Measurements from ENCODE around the gene SSX2IP. TPM values are rescaled to one million over a fixed set of nuclear protein-coding genes. Genes with fewer than 3 reads are reported as not detected.

The SSX2IP gene
- total and polyA plus RNA-seq, 8 donors, result 2.6 to 24.5 (median 10.2) TPM

DNA sequence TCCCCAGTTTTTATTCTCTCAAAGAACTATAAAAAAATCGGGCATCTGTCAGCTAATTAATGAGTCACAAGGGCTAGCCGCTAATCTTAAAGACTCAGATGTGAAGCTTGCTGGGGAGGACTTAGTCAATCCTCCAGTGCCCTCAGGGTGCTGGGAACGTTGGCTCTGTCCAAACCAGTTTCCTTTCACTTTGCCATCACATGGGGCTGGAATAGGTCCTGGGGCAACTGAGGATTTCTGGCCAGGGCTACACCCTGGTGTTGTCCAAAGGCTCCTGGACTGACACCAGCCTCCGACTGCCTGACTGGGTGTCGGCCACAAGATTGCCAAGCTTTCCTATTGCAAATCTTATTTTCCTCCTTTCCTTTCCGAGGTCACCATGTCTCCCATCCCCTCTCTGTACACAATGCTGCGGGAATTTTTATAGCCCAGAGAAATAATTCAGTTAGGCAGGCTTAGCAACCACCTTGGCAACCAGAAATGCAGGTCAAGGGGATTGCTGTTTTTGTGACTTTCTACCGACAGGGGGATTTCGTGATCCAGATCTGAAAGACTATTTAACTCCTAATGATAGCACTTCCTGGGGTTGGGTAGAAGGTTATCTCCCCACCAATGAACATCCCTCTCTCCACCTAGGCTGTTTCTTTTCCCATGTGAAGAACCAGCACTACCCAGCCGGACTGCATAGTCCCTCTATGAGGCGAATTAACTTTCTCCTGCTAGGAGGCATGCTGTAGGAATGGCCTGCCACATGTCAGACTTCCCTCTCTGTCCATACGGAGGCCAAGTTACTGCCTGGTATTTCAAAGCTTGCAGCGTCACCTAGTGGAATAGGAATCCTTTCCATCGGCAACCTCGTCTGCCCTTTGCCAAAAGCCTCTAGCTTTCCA lies 86.1 kb downstream of the SSX2IP start:
- intact Hi-C loops (cut with DNase I; ENCODE audit: low total_unique reads), result no loop called here
- peak overlapping the region in 2 of 4 donors; percentile 17 for H3K4me3 ChIP-seq

DNA sequence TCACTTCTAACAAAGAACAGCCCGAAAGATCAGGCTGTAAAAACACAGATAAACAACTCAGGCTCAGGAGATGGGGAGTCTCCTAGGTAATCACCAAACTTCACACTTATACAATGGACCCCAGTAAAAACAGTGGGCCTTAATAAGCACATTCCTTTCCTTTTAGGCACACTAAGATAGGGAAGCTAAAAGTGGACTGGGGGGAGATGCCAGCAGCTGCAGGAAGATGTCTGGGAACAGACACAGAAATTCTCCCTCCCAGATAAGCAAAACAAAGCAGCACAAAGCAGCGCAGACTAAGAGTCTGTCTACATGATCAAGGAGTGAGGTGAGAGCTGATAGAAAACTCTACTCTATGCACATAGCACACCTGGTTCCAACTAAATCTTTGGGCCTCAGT lies 87.0 kb downstream of the SSX2IP start:
- no peak for DNase-seq
- Histone ChIP-seq H3K27ac (peak overlapping the region in 2 of 5 donors; percentile 7 to 55), H3K27me3 (no peaks in the 10 kb centered on the region), H3K4me1 (peaks cover 0 to 15% (median 0%) of the 10 kb centered on the region in 4 donors), H3K36me3 (no peaks in the 10 kb centered on the region), H3K9me3 (peaks cover 11 to 22% (median 17%) of the 10 kb centered on the region in 4 donors), H3K4me3 (no peak overlapping the region)
- 49 to 60% (median 52%) methylated on average over 2 of the region's 2 CpGs for WGBS, 5 donors
- TF ChIP-seq POLR2AphosphoS5 (IDR thresholded peaks at IDR 0.05) (no peak), POLR2A (IDR thresholded peaks at IDR 0.05) (no peak), EP300 (IDR thresholded peaks at IDR 0.05) (no peak)
- TF ChIP-seq, protein P1, sequence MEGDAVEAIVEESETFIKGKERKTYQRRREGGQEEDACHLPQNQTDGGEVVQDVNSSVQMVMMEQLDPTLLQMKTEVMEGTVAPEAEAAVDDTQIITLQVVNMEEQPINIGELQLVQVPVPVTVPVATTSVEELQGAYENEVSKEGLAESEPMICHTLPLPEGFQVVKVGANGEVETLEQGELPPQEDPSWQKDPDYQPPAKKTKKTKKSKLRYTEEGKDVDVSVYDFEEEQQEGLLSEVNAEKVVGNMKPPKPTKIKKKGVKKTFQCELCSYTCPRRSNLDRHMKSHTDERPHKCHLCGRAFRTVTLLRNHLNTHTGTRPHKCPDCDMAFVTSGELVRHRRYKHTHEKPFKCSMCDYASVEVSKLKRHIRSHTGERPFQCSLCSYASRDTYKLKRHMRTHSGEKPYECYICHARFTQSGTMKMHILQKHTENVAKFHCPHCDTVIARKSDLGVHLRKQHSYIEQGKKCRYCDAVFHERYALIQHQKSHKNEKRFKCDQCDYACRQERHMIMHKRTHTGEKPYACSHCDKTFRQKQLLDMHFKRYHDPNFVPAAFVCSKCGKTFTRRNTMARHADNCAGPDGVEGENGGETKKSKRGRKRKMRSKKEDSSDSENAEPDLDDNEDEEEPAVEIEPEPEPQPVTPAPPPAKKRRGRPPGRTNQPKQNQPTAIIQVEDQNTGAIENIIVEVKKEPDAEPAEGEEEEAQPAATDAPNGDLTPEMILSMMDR (IDR thresholded peaks at IDR 0.05), result no peak
- intact Hi-C loops (cut with DNase I; ENCODE audit: low total_unique reads), result no loop called here

More for the DNA sequence above, 86.1 kb downstream of the SSX2IP start:
- Histone ChIP-seq H3K4me1 (peaks cover 0 to 7% (median 0%) of the 10 kb centered on the region in 4 donors), H3K27me3 (no peaks in the 10 kb centered on the region), H3K9me3 (peaks cover 11 to 22% (median 17%) of the 10 kb centered on the region in 4 donors), H3K27ac (peak overlapping the region in 2 of 5 donors; percentile 41 to 55), H3K36me3 (no peaks in the 10 kb centered on the region)
- TF ChIP-seq POLR2A (IDR thresholded peaks at IDR 0.05) (no peak), POLR2AphosphoS5 (IDR thresholded peaks at IDR 0.05) (no peak)
- TF ChIP-seq, protein P1 (IDR thresholded peaks at IDR 0.05), result peak in 3 of 7 experiments; percentile 11 to 27 (median 23)
- 61 to 74% (median 72%) methylated on average over 15 of the region's 15 CpGs for WGBS, 5 donors
- DNase-seq, result no peak

GRCh38 chr1:84600796-84601195 lies 89.5 kb downstream of the SSX2IP start:
- 83 to 92% (median 89%) methylated on average over 5 of the region's 5 CpGs for WGBS, 5 donors
- Histone ChIP-seq H3K36me3 (no peaks in the 10 kb centered on the region), H3K4me3 (no peak overlapping the region), H3K27ac (no peak overlapping the region), H3K4me1 (peaks cover 0 to 15% (median 0%) of the 10 kb centered on the region in 4 donors), H3K9me3 (peaks cover 7 to 17% (median 13%) of the 10 kb centered on the region in 4 donors), H3K27me3 (no peaks in the 10 kb centered on the region)
- TF ChIP-seq POLR2AphosphoS5 (IDR thresholded peaks at IDR 0.05) (no peak), POLR2A (IDR thresholded peaks at IDR 0.05) (no peak), EP300 (IDR thresholded peaks at IDR 0.05) (no peak)
- TF ChIP-seq, protein P1 (IDR thresholded peaks at IDR 0.05), result no peak
- intact Hi-C loops (cut with DNase I; ENCODE audit: low total_unique reads), result no loop called here
- no peak for DNase-seq

- Histone ChIP-seq H3K4me3 (no peak overlapping the region), H3K27me3 (no peaks in the 10 kb centered on the region), H3K36me3 (no peaks in the 10 kb centered on the region), H3K27ac (peak overlapping the region in 1 of 5 donors; percentile 34), H3K9me3 (peaks cover 0 to under 1% (median 0%) of the 10 kb centered on the region in 4 donors), H3K4me1 (peaks cover 0 to 15% (median 0%) of the 10 kb centered on the region in 4 donors)
- intact Hi-C loops (cut with DNase I; ENCODE audit: low total_unique reads), result no loop called here
- WGBS, 5 donors, result 35 to 60% (median 48%) methylated on average over 5 of the region's 5 CpGs
- DNase-seq, result no peak
- TF ChIP-seq POLR2A (IDR thresholded peaks at IDR 0.05) (no peak), EP300 (IDR thresholded peaks at IDR 0.05) (no peak), POLR2AphosphoS5 (IDR thresholded peaks at IDR 0.05) (no peak)
- TF ChIP-seq, protein P1 (IDR thresholded peaks at IDR 0.05), result no peak
Observed at GRCh38 chr1:84598846-84599741, 91.2 kb downstream of the SSX2IP start.

Measured in stomach (tissue), 9 donors.